DMS79 treated with DMSO at 0.1 percent for 48 hours (cell line): ENCODE measurements around the gene FAHD1.

Experiments
- DNase-seq: peaks from one replicate; lab custom pipeline; 2025; lab: John Stamatoyannopoulos, UW

Gene FAHD1

DNA sequence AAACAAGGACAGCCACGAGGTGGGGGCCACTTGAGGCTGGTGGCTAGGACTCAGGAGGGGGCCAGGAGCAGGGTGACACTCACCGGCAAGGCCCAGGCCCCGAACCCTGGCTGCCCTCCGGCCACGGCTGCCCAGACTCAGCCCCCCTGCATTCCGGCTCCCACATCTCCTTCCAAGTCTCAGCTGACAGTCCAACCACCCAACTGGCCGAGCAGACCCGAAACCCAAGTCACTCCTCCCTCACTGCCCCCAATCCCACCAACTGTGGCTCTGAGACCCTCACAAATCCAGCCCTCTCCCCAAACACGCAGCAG, 9.8 kb upstream of the FAHD1 start:
- no peak for DNase-seq

DNA sequence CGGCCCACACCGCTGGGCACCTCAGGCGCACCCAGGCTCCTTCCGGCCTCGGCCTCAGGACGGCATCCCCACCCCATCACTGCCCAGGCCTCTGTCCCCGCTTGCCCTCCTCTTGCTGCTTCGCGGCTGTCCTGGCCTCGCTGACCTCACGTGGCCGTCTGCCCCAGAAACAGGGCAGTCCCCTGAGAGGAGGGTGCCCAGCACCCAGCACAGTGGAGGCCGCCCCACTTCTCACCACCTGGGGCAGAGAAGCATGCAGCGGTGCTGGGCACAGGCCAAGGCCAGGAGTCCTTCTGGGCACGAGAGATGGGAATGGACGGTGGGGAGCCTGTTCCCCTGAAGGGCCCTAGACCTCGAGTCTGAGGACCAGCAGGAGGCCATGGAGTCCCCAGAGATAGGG, 9.3 kb upstream of the FAHD1 start:
- DNase-seq = no peak

DNA sequence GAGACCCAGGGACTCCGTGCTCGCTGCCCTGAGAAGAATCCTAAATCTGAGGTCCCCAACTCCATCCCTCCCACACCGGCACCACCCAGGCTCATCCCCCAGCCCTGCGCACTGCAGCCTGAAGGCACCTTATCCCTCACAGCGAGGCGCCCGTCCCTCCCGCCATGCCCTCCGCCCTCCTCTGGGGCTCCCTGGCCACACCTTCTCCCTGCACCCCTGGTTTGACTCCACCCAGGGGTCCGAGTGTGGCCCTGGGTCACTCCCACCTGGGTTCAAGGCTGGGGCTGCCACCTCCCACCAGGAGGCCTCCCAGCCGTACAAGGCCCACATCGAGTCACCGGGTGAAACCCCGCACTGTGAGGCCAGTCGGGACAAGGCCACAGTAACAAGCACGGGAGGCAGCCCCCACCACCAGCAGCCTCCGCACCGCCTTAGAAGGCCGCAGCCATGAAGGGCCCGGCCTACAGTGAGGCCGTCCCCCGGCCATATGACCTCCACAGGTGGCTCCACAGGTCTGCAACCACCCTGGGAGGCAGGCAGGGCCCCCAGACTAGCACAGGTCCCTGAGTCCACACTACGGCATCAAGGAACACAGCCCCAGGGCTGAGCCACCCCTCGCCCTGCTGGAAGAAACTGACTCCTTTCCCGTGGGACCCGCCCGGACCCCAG, 8.7 kb upstream of the FAHD1 start:
- no peak for DNase-seq

DNA sequence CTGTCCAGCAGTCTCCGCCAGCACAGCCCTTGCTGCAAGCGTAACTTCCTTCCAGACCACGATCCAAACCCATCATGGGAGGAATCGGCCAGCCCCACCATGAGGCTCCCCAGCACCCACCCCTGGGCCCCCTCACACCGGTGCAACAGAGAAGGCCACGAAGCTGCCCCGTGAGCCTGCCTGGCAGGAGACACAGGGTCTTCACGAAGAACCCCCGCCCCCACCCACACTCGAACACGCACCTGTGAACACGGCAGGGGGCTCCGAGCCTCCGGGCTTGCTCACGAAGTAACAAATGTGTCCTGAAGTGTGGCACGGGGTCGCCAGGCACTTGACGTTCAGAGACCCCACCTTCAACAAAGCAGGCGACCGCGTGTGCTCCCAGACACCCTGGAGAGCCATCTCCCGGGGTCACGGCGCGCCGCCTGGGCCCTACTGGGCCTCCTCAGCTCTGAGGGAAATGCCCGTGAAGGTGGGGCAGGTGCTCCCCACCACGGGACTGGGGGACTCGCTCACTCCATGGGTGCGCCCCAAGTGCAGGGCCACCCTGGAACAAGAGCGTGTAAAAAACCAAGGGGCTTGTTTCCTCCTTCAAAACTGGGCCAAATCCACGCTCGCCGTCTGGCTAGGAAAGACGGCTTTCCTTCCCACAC, 8.0 kb upstream of the FAHD1 start:
- no peak for DNase-seq

DNA sequence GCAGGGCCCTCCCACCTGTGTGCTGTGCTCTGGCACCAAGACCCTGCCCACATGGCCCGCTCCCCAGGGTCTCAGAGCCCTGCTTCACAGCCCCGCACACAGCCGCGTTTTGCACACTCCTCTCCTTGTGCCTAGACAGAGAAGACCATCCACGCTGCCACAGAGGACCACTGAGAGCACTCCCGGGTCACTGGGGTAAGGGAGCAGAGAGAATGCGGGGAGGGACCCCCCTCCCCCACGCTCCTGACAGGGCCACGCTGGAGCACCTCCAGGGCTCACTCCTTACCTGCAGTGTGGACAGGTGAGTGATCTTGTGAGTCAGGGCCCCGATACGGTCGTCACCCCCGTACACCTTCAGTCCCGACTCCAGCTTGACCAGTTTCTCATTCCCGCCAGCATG, 7.4 kb upstream of the FAHD1 start:
- DNase-seq = no peak

DNA sequence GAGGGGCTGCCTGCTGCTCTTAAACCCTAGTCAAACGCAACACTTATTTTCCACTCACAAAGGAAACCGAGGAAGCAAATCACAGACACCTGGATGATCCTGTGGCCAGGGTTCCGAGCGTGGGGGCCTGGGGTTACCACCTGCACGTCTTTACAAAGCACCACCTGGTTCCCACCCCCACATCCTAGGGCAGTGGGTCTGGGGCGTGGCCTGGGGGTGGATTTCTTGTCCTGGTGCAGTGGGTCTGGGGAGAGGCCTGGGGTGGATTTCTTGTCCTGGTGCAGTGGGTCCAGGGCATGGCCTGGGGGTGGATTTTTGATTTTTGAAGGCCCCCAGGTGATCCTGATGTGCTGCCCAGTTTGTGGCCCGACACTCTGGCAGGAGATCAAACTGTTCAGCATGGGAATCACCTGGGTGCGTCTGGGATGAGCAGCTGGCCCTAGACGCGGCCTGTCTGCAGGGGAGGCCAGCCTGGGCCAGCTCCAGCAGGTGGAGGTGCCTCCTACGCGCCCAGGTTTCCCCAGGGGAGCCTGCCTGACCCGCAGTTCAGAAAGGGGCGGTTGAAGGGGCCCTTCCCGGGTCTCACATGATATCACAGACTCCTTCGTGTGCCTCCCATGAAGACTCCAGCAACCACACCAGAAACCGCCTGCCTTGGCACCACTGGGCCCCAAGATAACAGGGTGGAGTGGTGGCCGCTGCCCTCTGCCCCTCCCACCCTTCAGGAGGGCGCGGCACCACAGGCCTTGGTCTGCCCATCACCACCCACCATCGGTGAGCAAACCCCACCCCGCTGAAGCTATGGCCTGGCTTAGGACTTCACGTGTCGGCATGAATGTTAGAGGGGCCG, 6.7 kb upstream of the FAHD1 start:
- DNase-seq = no peak

DNA sequence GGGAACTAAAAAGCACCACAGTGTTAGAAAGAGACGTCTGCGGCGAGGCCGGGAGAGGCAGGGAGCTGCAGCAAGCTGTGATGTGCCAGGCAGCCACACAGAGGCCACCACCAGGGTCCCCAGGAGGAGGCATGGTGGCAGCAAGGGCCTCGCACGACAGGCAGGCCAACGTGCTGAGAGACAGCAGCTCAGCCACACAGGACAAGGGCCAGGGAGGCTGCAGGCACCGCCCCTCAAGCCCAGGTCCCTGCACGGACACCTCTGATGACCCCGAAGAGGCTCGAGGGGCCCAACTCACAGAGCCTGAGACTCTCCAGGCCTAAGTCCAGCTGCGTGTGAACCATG, 6.1 kb upstream of the FAHD1 start:
- DNase-seq = no peak

DNA sequence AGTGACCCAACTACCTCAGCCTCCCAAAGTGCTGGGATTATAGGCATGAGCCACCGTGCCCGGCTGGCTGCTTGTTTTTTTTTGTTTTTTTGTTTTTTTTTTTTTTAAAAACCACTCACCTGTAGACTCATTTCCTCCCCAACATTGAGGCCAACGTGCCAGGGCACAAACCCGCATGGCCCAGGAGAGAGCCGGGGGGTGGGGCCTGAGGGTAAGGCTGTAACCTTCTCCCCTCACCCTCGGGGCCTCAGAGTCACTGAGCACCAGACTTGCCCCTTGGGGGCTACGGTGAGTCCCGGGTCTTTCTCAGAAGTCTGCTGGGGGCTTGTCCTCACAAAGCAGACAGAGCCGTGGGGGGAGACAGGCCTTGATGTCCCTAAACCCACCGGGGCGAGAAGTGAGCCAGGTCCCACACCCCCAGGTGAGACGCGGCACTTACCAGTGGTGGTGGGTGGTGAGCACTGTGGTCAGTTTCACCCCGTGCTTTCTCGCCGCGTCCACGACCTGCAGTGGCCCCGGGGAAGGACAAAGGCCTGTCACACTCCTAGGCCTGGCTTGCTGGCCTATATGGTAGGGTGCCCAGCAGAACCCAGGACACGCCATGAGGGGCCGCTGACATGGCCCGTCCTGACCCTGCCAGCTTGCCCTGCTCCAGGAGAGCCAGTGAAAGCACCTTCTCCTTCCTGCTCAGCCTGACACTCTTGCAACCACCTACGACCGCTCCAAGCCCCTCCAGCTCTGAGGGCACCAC, 5.0 kb upstream of the FAHD1 start:
- DNase-seq = no peak

DNA sequence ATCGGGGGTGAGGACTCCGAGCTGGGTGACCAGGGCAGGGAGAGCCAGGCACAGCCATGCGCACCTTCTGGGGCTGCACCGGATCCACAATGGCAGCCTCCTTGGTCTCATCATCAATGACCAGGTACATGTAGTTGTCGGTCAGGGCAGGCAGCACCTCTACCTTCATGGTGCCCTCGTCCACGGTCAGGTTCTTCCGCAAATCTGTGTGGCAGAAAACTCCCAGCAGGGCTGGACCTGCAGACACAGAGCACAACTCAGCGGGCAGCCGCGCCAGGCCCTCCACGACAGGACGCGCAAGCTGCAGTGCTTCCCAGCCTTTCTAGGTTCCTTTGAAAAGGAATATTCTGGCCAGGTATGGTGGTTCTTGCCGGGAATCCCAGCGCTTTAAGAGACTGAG, 4.2 kb upstream of the FAHD1 start:
- no peak for DNase-seq

DNA sequence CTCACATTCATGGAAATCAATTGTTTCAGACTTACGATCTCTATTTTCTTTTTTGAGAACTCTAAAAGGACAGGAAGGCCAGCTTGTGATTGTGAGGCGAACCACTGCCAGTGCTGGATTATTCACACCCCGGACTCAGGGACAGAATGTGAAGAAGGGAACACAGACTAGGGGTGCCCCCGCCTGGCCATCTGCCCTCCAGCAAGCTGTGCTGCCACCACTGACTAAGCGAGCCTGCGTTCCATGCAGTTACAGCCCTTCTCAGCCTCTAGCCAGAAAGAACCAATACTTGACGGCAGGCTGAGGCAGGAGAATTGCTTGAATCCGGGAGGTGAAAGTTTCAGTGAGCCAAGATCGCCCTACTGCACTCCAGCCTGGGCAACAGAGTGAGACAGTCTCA, 3.2 kb upstream of the FAHD1 start:
- no peak for DNase-seq

DNA sequence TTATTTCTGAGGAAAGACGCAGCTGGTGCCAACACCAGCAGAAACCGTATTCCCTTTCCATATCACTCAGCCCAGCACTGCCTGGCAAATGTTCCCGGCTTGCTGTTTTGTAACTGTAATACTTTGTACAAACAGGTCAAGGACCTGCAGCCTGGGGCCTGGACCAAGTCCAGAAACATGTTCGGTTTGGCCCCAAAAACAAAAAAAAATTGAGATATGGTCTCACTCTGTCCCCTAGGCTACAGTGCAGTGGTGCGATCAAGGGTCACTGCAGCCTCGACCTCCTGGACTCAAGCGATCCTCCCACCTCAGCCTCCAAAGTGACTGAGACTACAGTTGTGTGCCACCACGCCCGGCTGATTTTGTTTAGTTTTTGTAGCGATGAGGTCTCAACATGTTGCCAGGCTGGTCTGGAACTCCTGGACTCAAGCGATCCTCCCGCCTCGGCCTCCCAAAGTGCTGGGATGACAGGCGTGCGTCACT, 1.6 kb upstream of the FAHD1 start:
- DNase-seq = no peak

DNA sequence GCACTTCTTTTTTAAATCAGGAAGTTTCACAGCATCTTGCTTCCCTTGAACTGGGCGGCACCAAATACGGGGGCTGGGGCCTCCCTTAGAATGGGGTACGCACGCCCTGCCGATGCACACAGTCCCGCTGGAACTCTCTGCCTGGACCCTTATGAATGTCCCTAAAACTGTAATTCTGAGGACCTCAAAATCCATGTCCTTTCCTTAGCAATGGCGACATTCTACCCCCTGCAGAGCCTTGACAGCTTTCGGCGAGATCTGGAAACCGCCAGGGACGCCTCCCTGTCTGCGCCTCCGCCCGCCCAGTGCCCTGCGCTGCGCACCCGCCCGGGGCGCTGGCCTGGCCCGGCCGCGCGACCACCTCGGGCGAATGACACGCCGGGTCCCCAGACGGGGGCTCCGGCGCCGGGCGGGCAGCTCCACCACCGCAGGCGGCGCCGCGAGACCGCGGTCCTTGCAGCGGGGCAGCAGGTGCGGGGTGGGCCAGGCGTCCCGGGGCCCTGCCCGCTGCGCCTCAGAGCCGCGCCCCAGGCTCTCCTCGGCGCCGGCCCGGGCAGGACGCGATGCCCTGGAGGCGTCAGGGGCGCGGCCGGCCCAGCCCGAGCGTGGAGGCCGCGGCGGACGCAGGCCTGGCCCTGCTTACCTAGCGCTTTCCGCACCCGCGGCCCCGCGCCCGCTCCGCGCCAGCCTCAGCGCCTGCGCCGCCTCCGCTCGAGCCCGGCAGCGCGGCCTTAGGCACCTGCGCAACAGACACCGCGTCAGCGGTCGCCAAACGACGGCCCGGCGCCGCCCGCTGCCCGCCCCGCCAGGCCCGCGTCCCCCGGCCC, 929 bp upstream of the FAHD1 start:
- DNase-seq = no peak

DNA sequence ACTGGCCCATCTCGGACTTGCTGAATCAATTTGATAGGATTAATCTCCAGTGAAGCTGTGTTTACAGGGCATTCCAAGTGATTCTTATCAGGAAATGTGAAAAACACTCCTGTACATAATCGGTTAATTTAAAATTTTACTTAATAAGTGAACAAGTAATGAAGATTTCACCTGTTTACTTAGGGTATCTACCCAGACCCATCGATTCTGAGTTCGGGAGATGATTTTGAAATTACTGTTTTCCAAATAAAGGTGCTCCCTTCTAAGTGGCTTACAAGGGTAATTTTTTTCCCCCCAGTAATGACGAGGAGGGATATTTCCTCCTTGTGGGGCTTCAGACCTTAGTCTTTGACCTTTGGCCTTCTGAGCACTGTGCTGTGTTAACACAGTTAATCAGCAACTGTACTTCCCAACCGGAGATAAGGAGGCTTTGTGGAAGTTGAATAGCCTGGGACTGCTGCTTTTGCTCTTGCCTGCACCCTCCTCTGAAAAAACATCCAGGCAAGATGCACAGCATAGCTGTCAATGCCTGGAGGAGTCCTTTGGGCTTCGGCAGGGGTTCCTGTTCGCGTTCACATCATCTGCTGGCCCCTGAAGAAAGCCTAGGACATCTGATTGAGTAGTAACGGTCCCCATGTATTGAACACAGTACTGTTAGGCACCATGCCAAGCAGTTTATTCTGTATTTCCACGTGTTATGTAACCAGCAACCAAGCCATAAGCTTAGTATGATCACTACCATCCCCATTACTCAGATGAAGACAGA, 1.8 kb downstream of the FAHD1 start:
- DNase-seq = no peak

DNA sequence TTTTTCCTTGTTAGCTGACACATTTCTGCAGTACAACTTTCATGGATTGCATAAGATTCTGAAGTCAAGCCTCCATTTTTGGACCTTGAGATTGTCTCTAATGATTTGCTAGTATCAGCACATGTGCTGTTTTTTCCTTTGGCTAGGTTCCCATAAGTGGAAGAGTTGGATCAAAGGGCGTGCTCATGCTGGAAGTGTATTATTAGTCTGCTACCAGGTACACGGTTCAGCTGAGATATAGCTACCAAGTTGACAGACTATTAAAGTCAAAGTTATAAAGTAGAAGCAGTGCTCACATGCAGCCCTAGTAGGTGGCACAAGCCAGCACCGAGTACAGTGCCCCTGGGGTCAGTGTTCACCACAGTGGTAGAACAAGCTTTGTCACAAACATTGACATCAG, 3.2 kb downstream of the FAHD1 start:
- DNase-seq = no peak

DNA sequence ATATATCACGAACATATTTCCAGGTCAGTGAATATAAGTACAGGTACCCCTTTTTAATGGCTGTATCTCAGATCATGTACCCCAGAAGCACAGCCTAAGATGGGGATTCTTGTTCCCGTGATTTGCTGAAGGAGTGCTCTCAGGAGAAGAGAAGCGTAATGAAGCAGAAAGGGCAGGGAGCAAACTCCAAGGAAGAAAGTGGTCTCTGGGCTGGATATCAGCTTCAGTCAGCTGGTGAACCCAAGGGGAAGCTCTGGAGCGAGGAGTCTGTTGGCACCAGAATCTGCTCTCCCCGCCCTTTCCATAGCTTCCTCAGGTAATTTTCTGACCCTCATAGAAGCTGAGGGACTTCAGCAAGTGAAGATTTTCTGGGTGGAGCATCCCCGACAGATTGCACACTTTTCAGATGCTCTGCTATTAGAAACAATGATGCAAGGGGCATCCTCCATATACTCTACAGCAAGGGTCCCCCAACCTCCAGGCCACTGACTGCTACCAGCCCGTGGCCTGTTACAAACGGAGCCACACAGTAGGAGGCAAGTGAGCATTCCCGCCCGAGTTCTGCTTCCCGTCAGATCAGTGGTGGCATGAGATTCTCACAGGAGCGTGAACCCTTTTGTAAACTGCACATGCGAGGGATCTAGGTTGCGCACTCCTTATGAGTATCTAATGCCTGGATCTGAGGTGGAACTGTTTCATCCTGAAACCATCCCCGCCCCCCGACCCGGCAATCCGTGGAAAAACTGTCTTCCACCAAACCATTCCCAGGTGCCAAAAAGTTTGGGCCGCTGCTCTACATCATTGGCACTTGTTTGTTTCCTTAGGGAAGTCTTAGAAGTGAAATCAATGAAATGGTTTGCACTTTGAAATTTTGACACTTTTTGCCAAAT, 4.4 kb downstream of the FAHD1 start:
- no peak for DNase-seq

DNA sequence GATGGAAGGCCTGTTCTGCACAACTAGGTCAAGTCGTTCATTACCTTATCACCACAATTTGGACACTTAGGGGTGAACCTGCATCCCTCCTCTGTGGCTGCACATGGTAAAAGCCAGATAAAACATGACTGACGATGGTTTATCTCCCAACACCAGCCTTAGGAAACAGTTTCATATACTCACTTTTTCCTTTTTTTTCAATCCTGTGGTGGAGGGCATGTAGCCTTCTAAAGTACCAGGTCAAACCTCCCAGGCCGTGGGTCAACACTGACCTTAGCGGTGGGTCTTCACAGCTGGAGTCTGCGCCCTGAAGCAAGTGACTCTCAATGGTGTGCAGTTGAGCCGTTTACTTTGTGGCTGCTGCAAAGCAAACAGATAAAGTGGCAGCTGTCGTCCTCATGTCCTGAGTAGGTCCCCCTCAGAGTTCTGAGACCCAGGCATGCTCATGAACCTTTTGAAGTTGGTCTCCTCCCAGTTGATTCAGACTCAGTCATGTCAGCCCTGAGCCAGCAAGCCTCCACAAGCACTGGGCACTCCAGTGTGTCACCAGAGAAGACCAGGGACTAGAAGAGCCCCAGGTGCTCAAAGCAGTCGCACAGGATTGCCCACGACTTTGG, 5.9 kb downstream of the FAHD1 start:
- peak; percentile 12 for DNase-seq

DNA sequence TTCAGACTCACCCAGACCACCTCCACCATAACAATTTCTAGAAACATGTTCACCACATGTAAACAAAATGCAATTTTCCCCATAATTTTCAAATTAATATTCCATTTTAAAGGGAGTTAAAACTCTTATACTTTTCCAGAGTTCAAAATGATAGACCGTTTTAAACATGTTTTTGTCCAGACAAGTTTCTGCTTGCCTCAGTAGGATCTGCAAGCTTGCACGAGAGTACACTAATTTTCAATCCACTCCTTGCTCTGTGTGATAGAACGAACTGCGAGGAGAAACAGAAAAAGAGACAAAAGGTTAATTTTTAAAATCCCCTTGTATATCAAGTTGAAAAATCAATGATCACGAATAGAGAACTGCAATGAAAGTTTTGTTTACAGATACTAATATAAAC, 7.1 kb downstream of the FAHD1 start:
- no peak for DNase-seq

DNA sequence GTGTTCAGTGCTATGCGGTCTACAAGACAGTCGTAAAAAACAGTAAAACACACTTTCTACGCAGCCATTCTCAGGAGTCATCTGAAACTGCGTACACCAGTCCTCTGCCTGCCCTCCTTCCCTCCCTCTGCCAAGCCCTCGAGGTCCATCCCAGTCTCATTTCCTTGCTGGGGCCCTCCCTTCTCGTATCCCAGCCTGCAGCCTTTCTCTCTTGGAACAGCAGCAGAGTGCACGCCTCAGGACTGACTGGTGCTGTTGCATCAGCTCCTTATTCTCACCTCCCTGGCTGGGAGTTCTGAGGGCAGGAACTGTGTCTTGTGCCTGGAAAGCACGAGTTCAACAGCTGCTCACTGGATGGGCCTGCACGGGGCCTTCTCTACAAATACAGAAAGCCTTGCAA, 12.5 kb downstream of the FAHD1 start:
- no peak for DNase-seq

DNA sequence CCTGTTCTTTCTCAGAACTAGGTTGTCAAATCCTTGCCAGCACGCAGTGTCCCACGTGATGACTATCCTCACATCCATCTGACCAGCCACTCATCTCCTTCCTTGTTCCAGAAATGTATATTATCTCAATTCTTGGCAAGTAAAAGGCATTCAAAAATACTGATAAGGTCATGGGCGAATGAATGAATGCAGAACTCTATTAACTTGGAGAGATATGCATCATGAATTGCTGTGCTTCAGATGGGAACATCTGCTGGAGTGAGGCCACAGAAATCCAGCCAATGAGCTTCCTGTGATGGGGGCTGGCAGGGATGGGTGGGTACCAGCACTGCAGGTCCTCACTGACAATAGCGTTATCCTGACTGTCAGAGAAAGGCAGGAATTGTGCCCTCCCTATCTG, 19.0 kb downstream of the FAHD1 start:
- DNase-seq = no peak

DNA sequence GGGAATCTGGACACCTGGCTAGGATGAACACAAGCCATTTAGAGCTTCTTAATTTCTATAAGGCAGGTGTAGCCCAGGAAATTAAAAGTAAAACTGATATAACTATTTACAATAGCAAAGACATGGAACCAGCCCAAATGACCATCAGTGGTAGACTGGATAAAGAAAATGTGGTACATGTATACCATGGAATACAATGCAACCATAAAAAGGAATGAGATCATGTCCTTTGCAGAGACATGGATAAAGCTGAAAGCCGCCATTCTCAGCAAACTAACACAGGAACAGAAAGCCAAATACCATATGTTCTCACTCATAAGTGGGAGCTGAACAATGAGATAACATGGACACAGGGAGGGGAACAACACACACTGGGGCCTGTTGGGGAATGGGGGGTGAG, 19.4 kb downstream of the FAHD1 start:
- no peak for DNase-seq
